HL-60/S4 treated with retinoic acid at 250 ng/mL for 4 days and 3 days (cell line): ENCODE measurements around the gene PYGL.

Experiments
- in situ Hi-C: fragments of 300-500 bp; cut with MboI; formaldehyde crosslinking; loops from 2 replicates; pipeline ENCODE4 v1.7.0; 2022; ENCODE audit warnings: low sequenced_read_pairs

Gene PYGL

DNA sequence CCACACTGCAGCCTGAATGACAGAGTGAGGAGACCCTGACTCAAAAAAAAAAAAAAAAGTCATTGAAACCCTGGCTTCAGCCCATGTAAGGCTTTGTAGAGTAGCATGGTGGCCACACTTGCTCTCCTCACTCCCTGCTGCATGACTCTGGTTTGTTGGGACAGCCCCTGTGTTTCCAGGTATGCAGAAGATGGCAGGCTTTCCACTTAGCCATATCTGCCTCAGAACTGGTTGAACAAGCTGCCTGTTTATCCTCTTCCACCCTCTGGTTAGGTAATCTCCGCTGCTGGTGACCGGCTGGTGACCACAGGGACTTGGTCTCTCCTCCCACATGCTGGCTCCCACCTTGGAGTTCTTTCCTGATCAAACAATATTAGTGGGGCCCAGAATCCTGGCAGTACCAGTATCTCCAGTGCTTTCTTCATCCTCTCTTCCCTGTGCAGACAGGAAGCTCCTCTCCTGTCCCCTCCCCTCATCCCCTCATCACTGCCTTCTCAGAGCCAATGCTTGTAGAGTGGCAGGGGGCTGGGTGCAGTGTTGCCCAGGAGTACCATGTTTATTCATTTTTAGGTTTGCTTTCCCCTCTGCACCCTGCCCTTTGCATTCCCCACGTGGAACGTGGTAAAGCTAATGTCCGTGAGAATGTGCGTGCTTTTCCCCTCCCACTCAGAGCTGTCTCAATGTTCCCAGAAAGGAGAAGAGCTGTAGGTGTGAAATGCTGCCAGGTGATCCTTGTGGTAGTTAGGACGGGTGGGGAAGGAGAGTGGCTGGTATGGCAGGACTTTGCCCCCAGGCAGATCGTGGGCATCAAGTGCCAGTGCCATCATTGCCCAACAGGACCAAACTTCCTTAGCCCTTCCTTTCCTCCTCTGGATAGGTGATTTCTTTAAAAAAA lies 61.1 kb downstream of the PYGL start:
- in situ Hi-C loops: no loop called here

- in situ Hi-C loops: no loop called here
Measured at GRCh38 chr14:50875359-50876070, 68.8 kb downstream of the PYGL start.

- in situ Hi-C loops: no loop called here
Measured at GRCh38 chr14:50874757-50875156, 69.5 kb downstream of the PYGL start.

DNA sequence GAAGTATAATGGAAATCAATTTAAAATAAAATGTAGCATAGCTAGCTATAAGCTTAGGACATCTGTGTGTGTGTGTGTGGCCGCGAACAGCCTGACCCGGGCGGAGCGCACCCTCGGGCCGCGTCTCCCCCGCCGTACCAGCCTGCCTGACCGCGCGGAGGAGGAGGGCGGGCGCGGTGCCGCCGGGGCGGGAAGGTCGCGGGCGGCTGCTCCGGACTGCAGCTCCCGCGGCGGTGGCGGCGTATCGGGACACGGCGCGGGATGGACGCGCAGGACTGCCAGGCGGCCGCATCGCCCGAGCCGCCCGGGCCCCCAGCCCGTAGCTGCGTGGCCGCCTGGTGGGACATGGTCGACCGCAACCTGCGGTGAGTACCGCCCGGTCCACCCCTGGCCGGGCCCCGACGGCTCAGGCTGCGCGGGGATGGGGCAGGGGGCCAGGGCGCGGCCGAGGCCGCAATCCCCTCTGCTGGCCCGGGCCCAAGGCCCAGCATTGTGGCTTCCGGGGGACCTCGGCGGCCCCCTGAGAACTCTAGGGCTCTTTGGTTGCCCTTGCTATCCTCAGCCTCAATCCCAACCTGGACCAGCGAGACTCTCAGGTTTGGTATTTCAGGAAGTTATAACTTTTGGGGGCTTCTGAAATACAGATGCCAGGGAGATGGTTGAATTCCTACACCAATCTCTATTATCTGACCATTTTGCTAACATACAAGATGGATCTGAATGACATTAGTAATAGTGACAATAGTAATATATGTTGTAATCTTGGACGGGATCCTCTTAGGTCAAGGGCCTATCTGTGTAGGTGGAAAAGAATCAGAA lies 72.2 kb downstream of the PYGL start, which contains the start of gene ABHD12B:
Gene ABHD12B, plus strand, starts transcription at position 140 of the 819 bp plus-strand sequence. Its CDS starts 122 bp downstream, at position 262.
- in situ Hi-C loops: no loop called here

GRCh38 chr14:50871228-50871627 lies 73.1 kb downstream of the PYGL start:
- in situ Hi-C loops: no loop called here

DNA sequence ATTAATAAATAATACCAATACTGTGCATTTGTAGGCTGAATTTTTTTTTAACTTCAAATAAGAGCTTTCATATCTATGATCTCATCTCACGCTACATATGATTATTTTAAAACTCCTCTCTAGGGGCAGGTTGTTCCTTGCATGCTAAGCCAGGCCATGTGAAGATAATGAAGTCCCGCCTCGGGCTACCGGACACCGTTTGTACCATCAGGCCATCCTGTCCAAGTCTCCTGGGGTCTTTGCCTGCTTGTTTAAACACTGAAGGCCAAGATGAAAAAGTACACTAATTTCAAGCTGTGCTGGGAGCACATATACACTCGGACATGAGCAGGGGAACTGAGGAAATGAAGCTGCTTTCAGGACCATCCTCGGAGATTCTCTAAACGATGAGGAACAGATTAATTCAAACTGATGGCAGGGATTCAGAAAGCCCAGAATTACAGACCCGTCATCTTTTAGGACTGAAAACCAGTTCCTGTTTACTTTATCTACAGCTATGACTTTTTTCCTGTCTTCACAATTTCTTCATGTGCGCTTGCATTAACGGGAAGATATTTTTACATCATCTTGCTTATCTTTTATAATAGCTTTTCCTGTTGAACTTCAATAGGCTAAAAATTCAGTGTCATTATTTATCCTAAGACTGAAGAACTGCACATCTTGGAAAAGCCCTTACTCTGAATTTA lies 78.7 kb downstream of the PYGL start:
- in situ Hi-C loops: no loop called here

DNA sequence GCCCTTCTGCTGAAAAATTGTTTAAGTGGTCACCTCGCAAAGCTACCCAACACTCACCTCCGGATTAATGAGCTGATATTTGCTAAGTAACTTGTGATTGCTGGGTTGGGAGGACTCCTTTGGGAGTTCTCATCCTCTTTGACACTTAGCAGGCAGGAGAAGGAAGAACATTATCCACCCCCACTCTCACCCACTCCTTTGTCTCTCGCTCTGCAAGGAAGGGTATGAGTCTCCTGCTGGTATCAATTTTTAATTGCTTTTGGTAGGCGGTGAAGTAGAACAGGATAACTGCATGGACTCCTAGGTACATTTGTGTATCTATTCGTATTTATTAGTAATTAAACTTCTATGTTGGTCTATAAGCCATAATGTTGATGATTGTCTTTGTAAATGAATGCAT lies 79.3 kb downstream of the PYGL start:
- in situ Hi-C loops: no loop called here

- in situ Hi-C loops: no loop called here
Measured at GRCh38 chr14:50864237-50864636, 80.0 kb downstream of the PYGL start.

- in situ Hi-C loops: no loop called here
Measured at GRCh38 chr14:50862036-50862570, 82.2 kb downstream of the PYGL start.

DNA sequence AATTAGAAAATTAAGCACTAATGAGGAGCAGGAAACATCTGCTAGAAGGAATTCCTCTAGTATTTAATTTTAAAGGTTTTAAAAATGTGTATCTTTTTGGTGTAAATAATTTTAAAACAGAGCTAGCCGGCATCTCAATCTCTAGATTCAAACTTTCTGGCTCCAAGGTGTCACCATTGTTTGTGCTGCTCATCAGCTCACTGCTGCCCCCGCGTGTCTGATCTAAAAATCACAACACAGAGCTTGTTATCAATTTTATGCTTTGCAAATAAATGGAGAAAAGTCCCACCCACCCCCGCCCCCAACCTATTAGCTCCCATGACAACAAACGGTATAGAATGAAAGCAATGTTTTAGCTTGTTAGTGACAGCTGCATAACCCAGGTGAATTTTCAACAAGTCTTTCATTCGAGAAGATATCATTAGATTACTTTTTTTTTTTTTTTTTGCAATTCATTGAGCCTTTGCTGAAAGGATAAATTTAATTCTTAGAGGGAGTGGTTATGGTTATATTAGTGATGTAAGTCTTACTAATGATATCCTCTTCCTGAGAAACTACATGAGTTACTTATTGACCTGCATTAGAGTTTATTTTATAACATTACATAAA lies 83.7 kb downstream of the PYGL start:
- in situ Hi-C loops: no loop called here

GRCh38 chr14:50859296-50859624 lies 85.0 kb downstream of the PYGL start:
- in situ Hi-C loops: no loop called here

GRCh38 chr14:50856660-50857059 lies 87.6 kb downstream of the PYGL start:
- in situ Hi-C loops: no loop called here

- in situ Hi-C loops: no loop called here
Measured at GRCh38 chr14:50855558-50855957, 88.7 kb downstream of the PYGL start.
